ENCODE measurements around the gene TLE4.

TLE4 gene

GRCh38 chr9:79572032-79572607 lies 355 bp downstream of the TLE4 start:
- DNase-seq = no peak

GRCh38 chr9:79572608-79573411 lies 1.0 kb downstream of the TLE4 start:
- DNase-seq = no peak

- DNase-seq = no peak
Observed at GRCh38 chr9:79573412-79573923, 1.7 kb downstream of the TLE4 start.

- DNase-seq = no peak
Observed at GRCh38 chr9:79574136-79574535, 2.4 kb downstream of the TLE4 start.

GRCh38 chr9:79574781-79575180 lies 3.0 kb downstream of the TLE4 start:
- no peak for DNase-seq

GRCh38 chr9:79575547-79575946 lies 3.8 kb downstream of the TLE4 start:
- no peak for DNase-seq

- no peak for DNase-seq
Observed at GRCh38 chr9:79577969-79578723, 6.4 kb downstream of the TLE4 start.

- no peak for DNase-seq
Observed at GRCh38 chr9:79578891-79579290, 7.1 kb downstream of the TLE4 start.

- DNase-seq = no peak
Observed at GRCh38 chr9:79579624-79580023, 7.9 kb downstream of the TLE4 start.

GRCh38 chr9:79580055-79580454 lies 8.3 kb downstream of the TLE4 start:
- no peak for DNase-seq

GRCh38 chr9:79581388-79581787 lies 9.6 kb downstream of the TLE4 start:
- no peak for DNase-seq

- DNase-seq = no peak
Observed at GRCh38 chr9:79581794-79582193, 10.0 kb downstream of the TLE4 start.

GRCh38 chr9:79583952-79584654 lies 12.3 kb downstream of the TLE4 start:
- no peak for DNase-seq

- DNase-seq = no peak
Observed at GRCh38 chr9:79584655-79584982, 12.9 kb downstream of the TLE4 start.

- no peak for DNase-seq
Observed at GRCh38 chr9:79588488-79589223, 16.9 kb downstream of the TLE4 start.

GRCh38 chr9:79591458-79591857 lies 19.7 kb downstream of the TLE4 start:
- DNase-seq = no peak

- DNase-seq = no peak
Observed at GRCh38 chr9:79592726-79593493, 21.1 kb downstream of the TLE4 start.

- no peak for DNase-seq
Observed at GRCh38 chr9:79598562-79599345, 27.0 kb downstream of the TLE4 start.

- no peak for DNase-seq
Observed at GRCh38 chr9:79600466-79600865, 28.7 kb downstream of the TLE4 start.

- no peak for DNase-seq
Observed at GRCh38 chr9:79603222-79603920, 31.6 kb downstream of the TLE4 start.

All from cortex of kidney (tissue), 1 donor.